Measurements from ENCODE around the gene SLC39A11. TPM values are rescaled to one million over a fixed set of nuclear protein-coding genes. Genes with fewer than 3 reads are reported as not detected.

The SLC39A11 gene
- total RNA-seq, 2 donors from 2014 or later: 18.1 to 20.1 TPM

GRCh38 chr17:72672729-72673128, 419.8 kb downstream of the SLC39A11 start:
- Histone ChIP-seq H3K9ac (ENCODE audit: extremely low read depth, low read length, poor library complexity, severe bottlenecking) (no peak overlapping the region), H3K4me1 (ENCODE audit: control insufficient read depth, insufficient read depth, low read length) (no peaks in the 10 kb centered on the region), H3K27ac (ENCODE audit: low read depth, low read length) (no peak overlapping the region), H3K4me3 (ENCODE audit: low read length) (no peak overlapping the region), H3K9me3 (ENCODE audit: control insufficient read depth, low read length) (no peaks in the 10 kb centered on the region), H3K36me3 (ENCODE audit: control insufficient read depth, insufficient read depth, low read length) (no peaks in the 10 kb centered on the region), H3K27me3 (ENCODE audit: control insufficient read depth, insufficient read depth, low read length, poor library complexity, severe bottlenecking) (no peaks in the 10 kb centered on the region)
- 91 to 100% methylated on average over 1 to 4 of the region's 4 CpGs for WGBS, 2 experiments (ENCODE audit: insufficient coverage in 1 of 2, insufficient read length in 1 of 2)
- H3K4me3 Mint-ChIP-seq: no peak overlapping the region
- no peak overlapping the region for H3K27ac Mint-ChIP-seq
- no peaks in the 10 kb centered on the region for H3K4me1 Mint-ChIP-seq
- DNase-seq: no peak
- no peaks in the 10 kb centered on the region for H3K36me3 Mint-ChIP-seq (ENCODE audit: low read depth)
- TF ChIP-seq, protein P1, sequence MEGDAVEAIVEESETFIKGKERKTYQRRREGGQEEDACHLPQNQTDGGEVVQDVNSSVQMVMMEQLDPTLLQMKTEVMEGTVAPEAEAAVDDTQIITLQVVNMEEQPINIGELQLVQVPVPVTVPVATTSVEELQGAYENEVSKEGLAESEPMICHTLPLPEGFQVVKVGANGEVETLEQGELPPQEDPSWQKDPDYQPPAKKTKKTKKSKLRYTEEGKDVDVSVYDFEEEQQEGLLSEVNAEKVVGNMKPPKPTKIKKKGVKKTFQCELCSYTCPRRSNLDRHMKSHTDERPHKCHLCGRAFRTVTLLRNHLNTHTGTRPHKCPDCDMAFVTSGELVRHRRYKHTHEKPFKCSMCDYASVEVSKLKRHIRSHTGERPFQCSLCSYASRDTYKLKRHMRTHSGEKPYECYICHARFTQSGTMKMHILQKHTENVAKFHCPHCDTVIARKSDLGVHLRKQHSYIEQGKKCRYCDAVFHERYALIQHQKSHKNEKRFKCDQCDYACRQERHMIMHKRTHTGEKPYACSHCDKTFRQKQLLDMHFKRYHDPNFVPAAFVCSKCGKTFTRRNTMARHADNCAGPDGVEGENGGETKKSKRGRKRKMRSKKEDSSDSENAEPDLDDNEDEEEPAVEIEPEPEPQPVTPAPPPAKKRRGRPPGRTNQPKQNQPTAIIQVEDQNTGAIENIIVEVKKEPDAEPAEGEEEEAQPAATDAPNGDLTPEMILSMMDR (conservative IDR thresholded peaks at IDR 0.05): no peak
- H3K27me3 Mint-ChIP-seq (ENCODE audit: insufficient read depth): no peaks in the 10 kb centered on the region
- no peaks in the 10 kb centered on the region for H3K9me3 Mint-ChIP-seq

- H3K4me3 Mint-ChIP-seq: no peak overlapping the region
- H3K4me1 ChIP-seq (ENCODE audit: control insufficient read depth, insufficient read depth, low read length): no peaks in the 10 kb centered on the region
- H3K9me3 ChIP-seq (ENCODE audit: control insufficient read depth, low read length): no peaks in the 10 kb centered on the region
- no peak overlapping the region for H3K4me3 ChIP-seq (ENCODE audit: low read length)
- DNase-seq: no peak
- H3K27me3 ChIP-seq (ENCODE audit: control insufficient read depth, insufficient read depth, low read length, poor library complexity, severe bottlenecking): no peaks in the 10 kb centered on the region
- H3K36me3 Mint-ChIP-seq (ENCODE audit: low read depth): no peaks in the 10 kb centered on the region
- H3K9ac ChIP-seq (ENCODE audit: extremely low read depth, low read length, poor library complexity, severe bottlenecking): no peak overlapping the region
- peaks cover 11% of the 10 kb centered on the region for H3K4me1 Mint-ChIP-seq
- TF ChIP-seq, protein P1 (conservative IDR thresholded peaks at IDR 0.05): no peak
- H3K36me3 ChIP-seq (ENCODE audit: control insufficient read depth, insufficient read depth, low read length): no peaks in the 10 kb centered on the region
- no peaks in the 10 kb centered on the region for H3K9me3 Mint-ChIP-seq
- H3K27ac Mint-ChIP-seq: no peak overlapping the region
- H3K27me3 Mint-ChIP-seq (ENCODE audit: insufficient read depth): no peaks in the 10 kb centered on the region
- no peak overlapping the region for H3K27ac ChIP-seq (ENCODE audit: low read depth, low read length)
Observed at GRCh38 chr17:72671016-72671415, 421.5 kb downstream of the SLC39A11 start.

DNA sequence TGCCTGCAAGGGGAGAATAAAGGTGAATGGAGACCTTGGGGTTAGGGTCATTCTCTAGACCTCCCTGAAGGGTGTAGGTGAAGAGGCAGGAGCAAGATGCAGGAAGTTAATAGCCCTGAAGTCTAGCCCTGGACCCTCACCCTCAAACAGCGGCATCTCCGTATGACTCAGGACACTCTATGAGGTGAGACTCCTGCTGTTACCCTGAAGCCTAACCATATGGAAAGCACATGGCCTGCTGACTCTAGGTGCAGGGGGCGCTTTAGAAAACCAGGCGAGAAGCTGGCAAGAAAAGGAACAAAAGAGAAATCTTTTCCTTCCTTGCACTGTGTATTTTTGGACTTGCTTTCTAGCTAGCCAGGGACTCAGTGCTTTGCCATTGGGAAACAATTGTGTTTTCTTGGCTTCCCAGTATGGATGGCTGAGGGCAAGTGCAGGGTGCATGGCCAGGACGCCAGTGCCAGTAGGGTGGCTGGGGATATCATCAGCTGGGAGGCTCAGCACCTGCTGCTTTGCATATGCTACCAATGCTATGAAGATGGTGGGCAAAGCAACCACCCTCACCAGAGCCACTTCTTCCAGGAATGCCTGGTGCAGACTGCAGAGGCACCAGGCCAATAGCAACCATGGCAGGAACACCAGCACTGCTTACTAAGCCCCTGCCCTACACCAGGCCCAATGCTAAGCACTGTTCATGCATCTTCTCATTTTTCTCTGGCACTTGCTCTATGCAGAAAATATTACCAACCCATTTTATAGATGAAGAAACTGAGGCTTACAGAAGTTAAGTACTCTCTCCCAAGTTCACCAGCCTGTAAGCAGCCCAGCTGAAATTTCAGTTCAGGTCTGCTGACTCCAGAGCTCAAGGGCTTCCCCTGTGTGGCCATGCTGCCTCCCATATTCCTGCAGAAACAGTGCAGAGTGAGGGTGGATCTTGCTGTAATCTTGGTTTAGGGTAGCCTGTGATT, 425.1 kb downstream of the SLC39A11 start:
- H3K9me3 Mint-ChIP-seq: no peaks in the 10 kb centered on the region
- H3K36me3 Mint-ChIP-seq (ENCODE audit: low read depth): no peaks in the 10 kb centered on the region
- Histone ChIP-seq H3K9ac (ENCODE audit: extremely low read depth, low read length, poor library complexity, severe bottlenecking) (no peak overlapping the region), H3K4me1 (ENCODE audit: control insufficient read depth, insufficient read depth, low read length) (no peaks in the 10 kb centered on the region), H3K27me3 (ENCODE audit: control insufficient read depth, insufficient read depth, low read length, poor library complexity, severe bottlenecking) (no peaks in the 10 kb centered on the region), H3K4me3 (ENCODE audit: low read length) (no peak overlapping the region), H3K27ac (ENCODE audit: low read depth, low read length) (no peak overlapping the region), H3K36me3 (ENCODE audit: control insufficient read depth, insufficient read depth, low read length) (no peaks in the 10 kb centered on the region), H3K9me3 (ENCODE audit: control insufficient read depth, low read length) (no peaks in the 10 kb centered on the region)
- TF ChIP-seq, protein P1 (conservative IDR thresholded peaks at IDR 0.05): no peak
- peaks cover 2% of the 10 kb centered on the region for H3K27me3 Mint-ChIP-seq (ENCODE audit: insufficient read depth)
- DNase-seq: no peak
- no peak overlapping the region for H3K27ac Mint-ChIP-seq
- WGBS, 2 experiments (ENCODE audit: insufficient coverage in 1 of 2, insufficient read length in 1 of 2): 82 to 84% methylated on average over 3 to 5 of the region's 5 CpGs
- peaks cover 12% of the 10 kb centered on the region for H3K4me1 Mint-ChIP-seq
- no peak overlapping the region for H3K4me3 Mint-ChIP-seq
